ENCODE measurements around the gene APBA2.
"Not testable (repeated sequence)": the region's sequence is repeated elsewhere in the genome, so short reads cannot be mapped to it uniquely, and the experiment has no call there.

Gene APBA2

DNA sequence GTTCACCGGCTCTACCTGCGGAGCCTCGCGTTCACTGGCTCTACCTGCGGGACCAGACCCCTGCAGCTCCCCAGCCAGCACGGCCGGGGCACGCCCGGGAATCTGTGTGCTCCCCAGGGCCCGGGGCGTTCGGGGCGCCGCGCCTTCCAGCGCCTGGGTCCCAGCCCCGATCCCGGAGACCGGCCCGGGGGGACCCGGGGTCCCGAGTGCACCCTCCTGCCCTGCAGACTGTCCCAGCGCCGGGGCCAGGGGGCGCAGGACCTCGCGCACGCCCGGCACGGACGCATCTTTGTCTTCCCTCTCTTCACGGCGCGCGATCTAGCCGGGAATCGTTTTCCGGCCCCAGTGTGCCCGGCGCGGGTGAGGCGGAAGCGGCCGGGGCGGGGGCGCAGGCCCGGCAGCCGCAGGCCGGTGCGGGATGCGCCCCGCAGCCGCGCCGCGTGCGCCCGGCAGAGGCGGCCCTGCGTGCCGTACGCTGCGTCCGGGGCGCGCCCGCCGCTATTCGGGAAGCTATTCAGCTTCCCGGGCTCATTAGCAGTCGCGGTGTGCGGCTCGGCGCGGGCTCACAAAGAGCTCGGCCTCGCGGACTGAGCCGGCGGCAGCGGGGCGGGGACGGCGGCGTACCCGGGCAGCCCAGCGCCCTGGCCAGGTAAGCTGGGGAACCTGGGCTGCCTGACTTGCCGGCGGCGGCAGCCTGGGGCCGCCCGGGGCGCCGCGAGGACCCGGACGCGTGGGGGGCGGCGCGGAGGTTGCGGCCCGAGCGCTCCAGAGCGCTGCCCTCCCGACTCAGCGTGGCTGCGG, at the start of gene APBA2:
Gene APBA2 (plus strand): TSS at position 345 of the 801 bp plus-strand sequence. CDS start 167,911 bp downstream, outside the sequence.
- Mint-ChIP-seq H3K36me3 (ENCODE audit: low read depth) (no peaks in the 10 kb centered on the region), H3K4me1 (peaks cover 31% of the 10 kb centered on the region), H3K27ac (no peak within 1 kb of the TSS), H3K4me3 (peak within 1 kb of the TSS; percentile 84 to 93 (median 91)), H3K27me3 (ENCODE audit: low read depth) (peaks cover 12% of the 10 kb centered on the region), H3K9me3 (no peaks in the 10 kb centered on the region)
- TF ChIP-seq, protein P1, sequence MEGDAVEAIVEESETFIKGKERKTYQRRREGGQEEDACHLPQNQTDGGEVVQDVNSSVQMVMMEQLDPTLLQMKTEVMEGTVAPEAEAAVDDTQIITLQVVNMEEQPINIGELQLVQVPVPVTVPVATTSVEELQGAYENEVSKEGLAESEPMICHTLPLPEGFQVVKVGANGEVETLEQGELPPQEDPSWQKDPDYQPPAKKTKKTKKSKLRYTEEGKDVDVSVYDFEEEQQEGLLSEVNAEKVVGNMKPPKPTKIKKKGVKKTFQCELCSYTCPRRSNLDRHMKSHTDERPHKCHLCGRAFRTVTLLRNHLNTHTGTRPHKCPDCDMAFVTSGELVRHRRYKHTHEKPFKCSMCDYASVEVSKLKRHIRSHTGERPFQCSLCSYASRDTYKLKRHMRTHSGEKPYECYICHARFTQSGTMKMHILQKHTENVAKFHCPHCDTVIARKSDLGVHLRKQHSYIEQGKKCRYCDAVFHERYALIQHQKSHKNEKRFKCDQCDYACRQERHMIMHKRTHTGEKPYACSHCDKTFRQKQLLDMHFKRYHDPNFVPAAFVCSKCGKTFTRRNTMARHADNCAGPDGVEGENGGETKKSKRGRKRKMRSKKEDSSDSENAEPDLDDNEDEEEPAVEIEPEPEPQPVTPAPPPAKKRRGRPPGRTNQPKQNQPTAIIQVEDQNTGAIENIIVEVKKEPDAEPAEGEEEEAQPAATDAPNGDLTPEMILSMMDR (IDR thresholded peaks at IDR 0.05; ENCODE audit: unreplicated experiment in 3 of 3): no peak

DNA sequence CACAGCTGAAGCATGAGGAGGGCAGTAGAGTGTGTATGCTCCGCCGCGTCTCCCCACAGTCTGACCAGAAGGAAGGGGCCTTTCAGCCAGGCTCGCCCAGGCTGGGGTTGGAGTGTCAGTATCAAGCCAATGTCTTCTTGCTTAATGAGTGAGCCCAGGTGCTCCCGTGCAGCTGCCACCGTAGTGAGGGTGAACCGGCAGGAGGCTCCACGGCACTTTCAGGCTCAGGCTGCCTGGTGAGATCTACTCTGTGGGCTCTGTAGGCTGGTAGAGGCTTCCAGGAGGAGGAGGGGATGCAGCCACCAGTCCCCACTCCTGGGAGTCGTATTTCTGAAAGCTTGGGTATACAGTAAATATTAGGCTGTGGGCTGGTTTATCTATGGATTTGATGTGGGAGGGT, 45.5 kb upstream of the APBA2 start:
- not testable (repeated sequence) for H3K9me3 Mint-ChIP-seq; H3K36me3 Mint-ChIP-seq (ENCODE audit: low read depth); H3K4me1 Mint-ChIP-seq; H3K4me3 Mint-ChIP-seq; H3K27ac Mint-ChIP-seq
- H3K27me3 Mint-ChIP-seq (ENCODE audit: low read depth): peaks cover 11% of the 10 kb centered on the region

DNA sequence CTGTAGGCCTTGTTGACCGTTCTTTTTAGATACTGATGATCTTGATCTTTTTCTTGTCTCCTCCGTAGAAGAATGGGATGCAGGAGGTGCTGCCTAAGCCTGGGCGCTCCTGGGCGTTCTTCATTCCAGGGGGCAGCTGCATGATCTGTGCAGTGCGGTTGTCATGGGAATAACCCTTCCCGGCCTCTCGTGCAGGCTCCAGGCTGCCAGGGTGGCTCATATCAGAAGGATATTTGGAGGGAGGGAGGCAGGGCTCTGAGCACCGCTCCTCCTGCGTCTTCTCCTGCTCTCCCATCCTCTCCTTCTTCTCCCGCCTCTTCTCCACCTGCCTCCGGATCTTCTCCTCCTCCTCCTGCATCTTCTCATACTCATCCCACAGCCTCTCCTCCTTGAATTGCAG, 43.6 kb upstream of the APBA2 start:
- not testable (repeated sequence) for H3K27ac Mint-ChIP-seq; H3K4me3 Mint-ChIP-seq; H3K36me3 Mint-ChIP-seq (ENCODE audit: low read depth); H3K9me3 Mint-ChIP-seq; H3K4me1 Mint-ChIP-seq
- peaks cover 11% of the 10 kb centered on the region for H3K27me3 Mint-ChIP-seq (ENCODE audit: low read depth)

DNA sequence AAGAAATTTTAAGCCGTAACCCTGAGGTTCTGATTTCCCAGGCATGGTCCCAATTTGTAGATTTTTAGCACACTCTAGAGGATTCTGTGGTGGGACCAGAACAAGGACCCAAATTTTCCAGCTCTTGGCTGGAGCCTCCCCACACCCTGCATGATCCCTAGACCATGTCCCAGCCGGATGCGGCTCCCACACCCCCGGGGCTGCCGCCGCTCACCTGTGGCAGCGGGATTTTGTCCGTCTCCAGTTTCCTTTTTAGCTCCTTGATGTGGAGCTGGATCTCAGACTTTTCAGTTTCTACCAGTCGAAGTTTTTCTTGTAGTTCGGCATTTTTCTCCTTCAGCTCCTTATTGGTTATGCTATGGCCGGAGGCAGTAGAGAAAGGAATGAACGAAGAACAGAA, 42.3 kb upstream of the APBA2 start:
- H3K27me3 Mint-ChIP-seq (ENCODE audit: low read depth): peaks cover 11% of the 10 kb centered on the region
- not testable (repeated sequence) for H3K36me3 Mint-ChIP-seq (ENCODE audit: low read depth); H3K4me3 Mint-ChIP-seq; H3K9me3 Mint-ChIP-seq; H3K4me1 Mint-ChIP-seq; H3K27ac Mint-ChIP-seq

DNA sequence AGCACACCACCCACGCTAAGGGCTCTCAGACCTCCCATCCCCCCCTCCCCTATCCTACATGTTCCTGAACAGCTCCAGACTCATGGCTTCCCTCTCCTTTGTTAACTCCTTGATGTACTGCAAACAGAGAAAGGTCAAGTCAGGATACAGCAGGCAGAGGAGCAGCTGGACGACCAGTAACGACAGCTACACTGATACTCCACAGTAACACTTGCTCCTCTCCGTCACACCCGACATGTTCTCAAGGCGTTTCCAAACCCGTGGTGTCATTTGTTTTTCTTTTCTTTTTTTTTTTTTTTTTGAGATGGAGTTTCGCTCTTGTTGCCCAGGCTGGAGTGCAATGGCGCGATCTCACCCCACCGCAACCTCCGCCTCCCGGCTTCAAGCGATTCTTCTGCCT, 41.6 kb upstream of the APBA2 start:
- not testable (repeated sequence) for H3K36me3 Mint-ChIP-seq (ENCODE audit: low read depth); H3K4me3 Mint-ChIP-seq; H3K4me1 Mint-ChIP-seq; H3K9me3 Mint-ChIP-seq; H3K27ac Mint-ChIP-seq
- peaks cover 11% of the 10 kb centered on the region for H3K27me3 Mint-ChIP-seq (ENCODE audit: low read depth)

DNA sequence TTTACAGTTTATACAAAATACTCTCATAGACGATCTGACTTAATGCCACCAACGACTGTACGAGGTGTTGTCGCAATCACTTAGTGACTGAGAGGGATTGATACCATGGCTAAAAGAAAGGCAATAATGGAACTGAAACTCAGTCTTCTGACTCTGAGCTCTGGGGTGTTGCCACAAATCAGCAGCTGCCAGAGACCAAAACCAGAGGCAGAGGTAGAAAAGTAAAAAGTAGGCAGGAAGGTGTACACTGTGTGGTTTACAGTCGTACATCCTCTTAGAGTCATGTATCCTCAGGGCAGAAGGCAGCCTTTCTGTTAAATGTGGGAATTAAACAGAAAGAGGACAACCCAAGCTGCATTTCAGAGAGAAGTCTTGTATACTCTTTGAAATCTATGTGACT, 38.5 kb upstream of the APBA2 start:
- H3K27me3 Mint-ChIP-seq (ENCODE audit: low read depth): peaks cover 11% of the 10 kb centered on the region
- H3K4me3 Mint-ChIP-seq; H3K4me1 Mint-ChIP-seq; H3K27ac Mint-ChIP-seq; H3K36me3 Mint-ChIP-seq (ENCODE audit: low read depth); H3K9me3 Mint-ChIP-seq: not testable (repeated sequence)

DNA sequence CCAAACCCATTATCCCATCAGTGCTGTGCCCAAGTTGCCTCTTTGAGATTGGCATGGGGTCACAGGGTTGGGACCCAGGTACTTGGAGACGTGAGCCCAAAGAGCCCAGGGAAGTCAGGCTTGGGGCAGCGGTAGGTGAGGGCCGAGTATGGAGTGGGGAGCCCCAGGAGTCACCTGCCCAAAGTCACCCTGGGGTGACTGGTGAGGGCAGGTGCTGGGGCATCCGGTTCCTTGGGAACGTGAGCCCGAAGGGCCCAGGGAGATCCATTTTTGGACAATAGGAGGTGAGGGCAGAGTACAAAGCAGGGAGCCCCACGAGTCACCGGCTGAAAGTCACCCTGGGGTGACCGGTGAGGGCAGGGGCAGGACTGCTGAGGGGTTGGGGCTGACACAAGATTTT, 37.8 kb upstream of the APBA2 start:
- H3K27ac Mint-ChIP-seq; H3K4me1 Mint-ChIP-seq; H3K9me3 Mint-ChIP-seq; H3K36me3 Mint-ChIP-seq (ENCODE audit: low read depth); H3K4me3 Mint-ChIP-seq: not testable (repeated sequence)
- peaks cover 11% of the 10 kb centered on the region for H3K27me3 Mint-ChIP-seq (ENCODE audit: low read depth)

DNA sequence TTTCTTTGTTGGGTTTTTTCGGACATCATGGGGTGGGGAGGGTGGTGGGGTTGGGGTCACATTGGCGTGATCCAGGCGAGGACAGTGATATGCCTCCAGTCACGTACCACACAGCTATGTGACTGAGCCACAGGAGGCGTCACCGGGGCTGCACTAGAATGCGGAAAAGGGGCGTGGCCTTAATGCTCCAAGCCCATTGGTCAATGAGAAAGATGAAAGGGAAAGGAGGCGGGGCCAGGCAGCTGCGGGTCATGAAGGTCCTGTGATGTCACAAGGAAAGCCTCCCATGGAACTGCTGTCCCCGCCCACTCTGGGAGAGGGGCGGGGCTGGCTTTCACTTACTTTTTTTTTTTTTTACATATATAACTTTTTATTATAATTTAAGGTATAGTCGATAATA, 37.3 kb upstream of the APBA2 start, which contains the start of gene GOLGA6L7:
Gene GOLGA6L7 (minus strand): TSS at position 124 of the 400 bp plus-strand sequence. CDS start 95 bp downstream, at position 29.
- H3K4me3 Mint-ChIP-seq; H3K27me3 Mint-ChIP-seq (ENCODE audit: low read depth); H3K27ac Mint-ChIP-seq: not testable (repeated sequence)

DNA sequence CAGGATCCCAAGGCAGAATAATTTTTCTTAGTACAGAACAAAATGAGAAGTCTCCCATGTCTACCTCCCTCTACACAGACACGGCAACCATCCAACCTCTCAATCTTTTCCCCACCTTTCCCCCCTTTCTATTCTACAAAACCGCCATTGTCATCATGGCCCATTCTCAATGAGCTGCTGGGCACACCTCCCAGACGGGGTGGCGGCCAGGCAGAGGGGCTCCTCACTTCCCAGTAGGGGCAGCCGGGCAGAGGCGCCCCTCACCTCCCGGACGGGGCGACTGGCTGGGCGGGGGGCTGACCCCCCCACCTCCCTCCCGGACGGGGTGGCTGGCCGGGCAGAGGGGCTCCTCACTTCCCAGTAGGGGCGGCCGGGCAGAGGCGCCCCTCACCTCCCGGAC, 36.5 kb upstream of the APBA2 start:
- not testable (repeated sequence) for H3K4me3 Mint-ChIP-seq; H3K9me3 Mint-ChIP-seq; H3K27me3 Mint-ChIP-seq (ENCODE audit: low read depth); H3K36me3 Mint-ChIP-seq (ENCODE audit: low read depth); H3K4me1 Mint-ChIP-seq; H3K27ac Mint-ChIP-seq

More for the DNA sequence above, 37.3 kb upstream of the APBA2 start, which contains the start of gene GOLGA6L7:
- H3K36me3 Mint-ChIP-seq (ENCODE audit: low read depth); H3K9me3 Mint-ChIP-seq; H3K4me1 Mint-ChIP-seq: not testable (repeated sequence)

DNA sequence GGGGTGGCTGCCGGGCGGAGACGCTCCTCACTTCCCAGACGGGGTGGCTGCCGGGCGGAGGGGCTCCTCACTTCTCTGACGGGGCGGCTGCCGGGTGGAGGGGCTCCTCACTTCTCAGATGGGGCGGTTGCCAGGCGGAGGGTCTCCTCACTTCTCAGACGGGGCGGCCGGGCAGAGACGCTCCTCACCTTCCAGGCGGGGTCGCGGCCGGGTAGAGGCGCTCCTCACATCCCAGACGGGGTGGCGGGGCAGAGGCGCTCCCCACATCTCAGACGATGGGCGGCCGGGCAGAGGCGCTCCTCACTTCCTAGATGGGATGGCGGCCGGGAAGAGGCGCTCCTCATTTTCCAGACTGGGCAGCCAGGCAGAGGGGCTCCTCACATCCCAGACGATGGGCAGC, 36.0 kb upstream of the APBA2 start:
- H3K4me3 Mint-ChIP-seq; H3K9me3 Mint-ChIP-seq; H3K27me3 Mint-ChIP-seq (ENCODE audit: low read depth); H3K27ac Mint-ChIP-seq; H3K4me1 Mint-ChIP-seq; H3K36me3 Mint-ChIP-seq (ENCODE audit: low read depth): not testable (repeated sequence)

DNA sequence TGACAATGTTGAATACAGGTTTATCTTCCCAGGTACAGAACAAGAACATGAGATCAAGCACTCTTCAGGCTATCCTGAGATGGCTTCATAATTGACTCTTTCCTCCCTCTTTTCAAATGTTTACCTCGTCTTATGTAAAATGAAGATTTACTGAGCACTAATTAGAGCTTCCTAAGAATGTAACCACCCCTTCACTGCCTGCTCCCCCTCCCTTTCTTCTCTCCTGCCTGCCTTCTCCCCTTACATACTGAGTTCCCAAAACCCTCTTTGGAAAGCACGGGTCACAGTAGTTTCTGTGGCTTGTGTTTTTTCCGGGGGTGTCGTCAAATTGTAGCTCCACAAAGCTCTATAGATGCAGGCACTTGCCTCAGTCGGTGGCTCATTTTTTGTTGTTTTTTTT, 32.1 kb upstream of the APBA2 start:
- not testable (repeated sequence) for H3K9me3 Mint-ChIP-seq; H3K4me1 Mint-ChIP-seq; H3K36me3 Mint-ChIP-seq (ENCODE audit: low read depth); H3K27me3 Mint-ChIP-seq (ENCODE audit: low read depth); H3K4me3 Mint-ChIP-seq; H3K27ac Mint-ChIP-seq

DNA sequence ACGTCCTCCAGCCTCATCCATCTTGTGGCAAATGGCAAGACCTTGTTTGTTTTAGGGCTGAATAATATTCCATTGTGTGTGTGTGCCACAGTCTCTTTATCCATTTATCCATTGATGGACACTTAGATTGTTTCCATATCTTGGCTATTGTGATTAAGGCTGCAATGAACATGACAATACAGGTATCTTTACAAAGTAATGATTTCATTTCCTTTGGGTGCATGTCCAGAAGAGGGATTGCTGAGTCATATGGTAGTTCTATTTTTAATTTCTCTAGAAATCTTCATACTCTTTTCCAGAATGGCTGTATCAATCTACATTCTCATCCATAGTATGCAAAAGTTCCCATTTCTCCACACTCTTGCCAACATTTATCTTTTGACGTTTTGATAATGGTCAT, 31.2 kb upstream of the APBA2 start:
- H3K36me3 Mint-ChIP-seq (ENCODE audit: low read depth); H3K27ac Mint-ChIP-seq; H3K9me3 Mint-ChIP-seq; H3K27me3 Mint-ChIP-seq (ENCODE audit: low read depth); H3K4me3 Mint-ChIP-seq; H3K4me1 Mint-ChIP-seq: not testable (repeated sequence)
